OCI-LY3 (cell line): ENCODE results near the gene THRB.

Source experiments
- H2AFZ ChIP-seq: fragments of 200-600, 300-600 bp; shearing (Covaris generic); 2 replicates; pipeline ENCODE4 v1.6.0; 2014; ENCODE audit warnings: antibody characterized with exemption, low read depth, low read length
- H3K27ac ChIP-seq: fragments of 200-600, 300-600 bp; sonication (generic); 2 replicates; pipeline ENCODE4 v1.5.1; 2014; ENCODE audit warnings: mild to moderate bottlenecking, low read length, moderate library complexity, mixed read lengths
- H3K27me3 ChIP-seq: fragments of 200-600, 300-600 bp; sonication (generic); 2 replicates; pipeline ENCODE4 v1.6.1; 2014; ENCODE audit warnings: low read depth, low read length, mixed read lengths
- H3K36me3 ChIP-seq: fragments of 200-600, 300-600 bp; sonication (generic); replicated peaks from 2 replicates; pipeline ENCODE3; 2014; ENCODE audit warnings: low read depth, low read length, mixed read lengths
- H3K4me1 ChIP-seq: fragments of 300-600, 200-600 bp; sonication (generic); 2 replicates; pipeline ENCODE4 v1.6.1; 2014; ENCODE audit warnings: low read length, mixed read lengths
- H3K4me2 ChIP-seq: fragments of 200-600, 300-600 bp; sonication (generic); 2 replicates; pipeline ENCODE4 v1.6.1; 2014; ENCODE audit warnings: low read length, mixed read lengths
- H3K4me3 ChIP-seq: fragments of 300-600, 200-600 bp; sonication (generic); 2 replicates; pipeline ENCODE4 v1.5.1; 2014; ENCODE audit warnings: antibody characterized with exemption, mild to moderate bottlenecking, low read length, moderate library complexity
- H3K79me2 ChIP-seq: fragments of 300-600, 200-600 bp; shearing (Covaris generic); 2 replicates; pipeline ENCODE4 v1.6.1; 2014; ENCODE audit warnings: mild to moderate bottlenecking, low read length, mixed read lengths
- H3K9ac ChIP-seq: fragments of 300-600, 200-600 bp; shearing (Covaris generic); 2 replicates; pipeline ENCODE4 v1.6.0; 2014; ENCODE audit warnings: mild to moderate bottlenecking, low read length, moderate library complexity
- H3K9me3 ChIP-seq: fragments of 200-600, 300-600 bp; shearing (Covaris generic); 2 replicates; pipeline ENCODE4 v1.6.1; 2014; ENCODE audit warnings: low read length, mixed read lengths; ENCODE audit not compliant: insufficient read depth
- H4K20me1 ChIP-seq: fragments of 200-600, 300-600 bp; sonication (generic); 2 replicates; pipeline ENCODE4 v1.6.1; 2016; ENCODE audit warnings: low read length, mixed read lengths; ENCODE audit not compliant: insufficient read depth
- EZH2phosphoT487 ChIP-seq: fragments of 200-600 bp; shearing (Covaris generic); IDR thresholded peaks from 2 replicates; pipeline ENCODE4 v1.6.1; 2018; ENCODE audit warnings: antibody characterized with exemption, mixed run types, low read depth
- TF ChIP-seq, protein P1 (sequence below): fragments of 200-600, 300-600 bp; sonication (generic); IDR thresholded peaks from 2 replicates; pipeline ENCODE4 v1.5.1; 2014; ENCODE audit warnings: antibody characterized with exemption, low read length, low read depth

The THRB gene

GRCh38 chr3:24272408-24272807, 222.2 kb downstream of the THRB start:
- Histone ChIP-seq H3K9me3 (no peaks in the 10 kb centered on the region), H3K27ac (no peak overlapping the region), H3K4me3 (no peak overlapping the region), H4K20me1 (no peaks in the 10 kb centered on the region), H3K4me2 (no peak overlapping the region), H3K9ac (no peak overlapping the region), H3K4me1 (no peaks in the 10 kb centered on the region), H2AFZ (no peak overlapping the region), H3K36me3 (no peaks in the 10 kb centered on the region), H3K27me3 (peaks cover 11% of the 10 kb centered on the region; the same call in 1 of the 2 replicates), H3K79me2 (no peaks in the 10 kb centered on the region)
- TF ChIP-seq, protein P1, sequence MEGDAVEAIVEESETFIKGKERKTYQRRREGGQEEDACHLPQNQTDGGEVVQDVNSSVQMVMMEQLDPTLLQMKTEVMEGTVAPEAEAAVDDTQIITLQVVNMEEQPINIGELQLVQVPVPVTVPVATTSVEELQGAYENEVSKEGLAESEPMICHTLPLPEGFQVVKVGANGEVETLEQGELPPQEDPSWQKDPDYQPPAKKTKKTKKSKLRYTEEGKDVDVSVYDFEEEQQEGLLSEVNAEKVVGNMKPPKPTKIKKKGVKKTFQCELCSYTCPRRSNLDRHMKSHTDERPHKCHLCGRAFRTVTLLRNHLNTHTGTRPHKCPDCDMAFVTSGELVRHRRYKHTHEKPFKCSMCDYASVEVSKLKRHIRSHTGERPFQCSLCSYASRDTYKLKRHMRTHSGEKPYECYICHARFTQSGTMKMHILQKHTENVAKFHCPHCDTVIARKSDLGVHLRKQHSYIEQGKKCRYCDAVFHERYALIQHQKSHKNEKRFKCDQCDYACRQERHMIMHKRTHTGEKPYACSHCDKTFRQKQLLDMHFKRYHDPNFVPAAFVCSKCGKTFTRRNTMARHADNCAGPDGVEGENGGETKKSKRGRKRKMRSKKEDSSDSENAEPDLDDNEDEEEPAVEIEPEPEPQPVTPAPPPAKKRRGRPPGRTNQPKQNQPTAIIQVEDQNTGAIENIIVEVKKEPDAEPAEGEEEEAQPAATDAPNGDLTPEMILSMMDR, result no peak
- TF ChIP-seq EZH2phosphoT487, result no peak

- Histone ChIP-seq H2AFZ (no peak overlapping the region), H4K20me1 (no peaks in the 10 kb centered on the region), H3K4me1 (no peaks in the 10 kb centered on the region), H3K27me3 (peaks cover 15% of the 10 kb centered on the region; the same call in 1 of the 2 replicates), H3K27ac (no peak overlapping the region), H3K36me3 (no peaks in the 10 kb centered on the region), H3K79me2 (no peaks in the 10 kb centered on the region), H3K4me3 (no peak overlapping the region), H3K9me3 (no peaks in the 10 kb centered on the region), H3K4me2 (no peak overlapping the region), H3K9ac (no peak overlapping the region)
- no peak for TF ChIP-seq EZH2phosphoT487
- TF ChIP-seq, protein P1, result no peak
Observed at GRCh38 chr3:24271228-24271627, 223.4 kb downstream of the THRB start.

GRCh38 chr3:24270744-24271143, 223.9 kb downstream of the THRB start:
- no peaks in the 10 kb centered on the region for H3K79me2 ChIP-seq

DNA sequence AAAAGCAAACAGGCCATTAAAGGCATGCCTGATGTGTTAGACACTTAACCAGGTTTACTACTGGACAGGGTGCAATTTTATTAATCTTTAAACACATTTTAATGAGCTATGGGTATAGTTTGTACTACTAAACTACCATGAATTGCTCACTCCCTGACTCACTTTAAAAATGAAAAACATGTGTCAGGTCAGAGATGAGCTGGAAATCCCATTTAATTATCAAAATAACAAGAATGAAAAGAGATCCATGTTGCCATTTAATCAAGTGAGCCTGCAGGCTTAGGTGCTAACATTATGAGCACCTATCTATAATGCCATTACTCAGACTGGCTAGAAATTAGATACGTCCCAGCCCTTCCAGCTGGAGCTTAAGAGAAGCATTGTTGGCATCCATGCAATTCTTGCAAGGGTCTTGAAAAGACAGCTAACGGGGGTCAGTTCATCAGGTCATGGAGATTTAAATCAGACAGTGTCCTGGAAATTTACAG, 224.4 kb downstream of the THRB start:
- Histone ChIP-seq H3K27ac (no peak overlapping the region), H3K79me2 (no peaks in the 10 kb centered on the region), H3K9me3 (no peaks in the 10 kb centered on the region), H2AFZ (no peak overlapping the region), H3K36me3 (no peaks in the 10 kb centered on the region), H3K9ac (no peak overlapping the region), H3K4me3 (no peak overlapping the region), H3K27me3 (peaks cover 17% of the 10 kb centered on the region; the same call in 1 of the 2 replicates), H3K4me2 (no peak overlapping the region), H4K20me1 (no peaks in the 10 kb centered on the region), H3K4me1 (no peaks in the 10 kb centered on the region)
- no peak for TF ChIP-seq EZH2phosphoT487
- TF ChIP-seq, protein P1, result no peak

More at GRCh38 chr3:24270744-24271143, 223.9 kb downstream of the THRB start:
- no peak overlapping the region for H3K9ac ChIP-seq
- H3K4me2 ChIP-seq, result no peak overlapping the region
- no peak overlapping the region for H3K4me3 ChIP-seq
- no peak overlapping the region for H3K27ac ChIP-seq
- no peaks in the 10 kb centered on the region for H3K4me1 ChIP-seq
- H3K9me3 ChIP-seq, result no peaks in the 10 kb centered on the region
- no peaks in the 10 kb centered on the region for H3K36me3 ChIP-seq
- no peaks in the 10 kb centered on the region for H4K20me1 ChIP-seq
- TF ChIP-seq, protein P1, result no peak
- no peak for TF ChIP-seq EZH2phosphoT487
- H3K27me3 ChIP-seq, result peaks cover 17% of the 10 kb centered on the region; the same call in 1 of the 2 replicates
- H2AFZ ChIP-seq, result no peak overlapping the region
